GM19463 (cell line): Measurements from ENCODE around the gene NECTIN3.
A peak's percentile ranks its signal among the peaks of the same experiment; 100 is the strongest.

Experiments used
- ATAC-seq: cut with Tn5 transposase; IDR thresholded peaks from one replicate; pipeline ENCODE4 v1.9.1; 2021; ENCODE audit warnings: mild to moderate bottlenecking, moderate library complexity; ENCODE audit not compliant: unreplicated experiment

The NECTIN3 gene

GRCh38 chr3:111071257-111072030 lies at the start of gene NECTIN3:
Gene NECTIN3, plus strand, starts transcription at chr3:111071816. Its CDS starts 202 bp downstream, at chr3:111072018.
- ATAC-seq = peak; percentile 84

- ATAC-seq = no peak
Measured at GRCh38 chr3:111027868-111028267, 43.7 kb upstream of the NECTIN3 start.

- ATAC-seq = no peak
Measured at GRCh38 chr3:111031538-111031937, 40.1 kb upstream of the NECTIN3 start.

- no peak for ATAC-seq
Measured at GRCh38 chr3:111032677-111033076, 38.9 kb upstream of the NECTIN3 start.

GRCh38 chr3:111033470-111034050 lies 38.1 kb upstream of the NECTIN3 start:
- no peak for ATAC-seq

GRCh38 chr3:111035316-111035715 lies 36.3 kb upstream of the NECTIN3 start:
- no peak for ATAC-seq

- no peak for ATAC-seq
Measured at GRCh38 chr3:111035902-111036301, 35.7 kb upstream of the NECTIN3 start.

- no peak for ATAC-seq
Measured at GRCh38 chr3:111040959-111041358, 30.7 kb upstream of the NECTIN3 start.

- ATAC-seq = no peak
Measured at GRCh38 chr3:111045564-111045963, 26.1 kb upstream of the NECTIN3 start.

- ATAC-seq = no peak
Measured at GRCh38 chr3:111047042-111047441, 24.6 kb upstream of the NECTIN3 start.

GRCh38 chr3:111047812-111048435 lies 23.7 kb upstream of the NECTIN3 start:
- no peak for ATAC-seq

- no peak for ATAC-seq
Measured at GRCh38 chr3:111051354-111051753, 20.3 kb upstream of the NECTIN3 start.

GRCh38 chr3:111068574-111068973 lies 3.0 kb upstream of the NECTIN3 start:
- ATAC-seq = no peak

GRCh38 chr3:111069974-111070771 lies 1.4 kb upstream of the NECTIN3 start:
- no peak for ATAC-seq

- peak; percentile 4 for ATAC-seq
Measured at GRCh38 chr3:111070772-111071256, 802 bp upstream of the NECTIN3 start.

- ATAC-seq = peak; percentile 31
Measured at GRCh38 chr3:111072031-111072921, 660 bp downstream of the NECTIN3 start.

- ATAC-seq = no peak
Measured at GRCh38 chr3:111073218-111073617, 1.6 kb downstream of the NECTIN3 start.

- ATAC-seq = no peak
Measured at GRCh38 chr3:111076732-111077131, 5.1 kb downstream of the NECTIN3 start.

- ATAC-seq = no peak
Measured at GRCh38 chr3:111077369-111077768, 5.8 kb downstream of the NECTIN3 start.

- no peak for ATAC-seq
Measured at GRCh38 chr3:111080413-111080812, 8.8 kb downstream of the NECTIN3 start.
